ENCODE results near the gene WWOX.

WWOX gene

DNA sequence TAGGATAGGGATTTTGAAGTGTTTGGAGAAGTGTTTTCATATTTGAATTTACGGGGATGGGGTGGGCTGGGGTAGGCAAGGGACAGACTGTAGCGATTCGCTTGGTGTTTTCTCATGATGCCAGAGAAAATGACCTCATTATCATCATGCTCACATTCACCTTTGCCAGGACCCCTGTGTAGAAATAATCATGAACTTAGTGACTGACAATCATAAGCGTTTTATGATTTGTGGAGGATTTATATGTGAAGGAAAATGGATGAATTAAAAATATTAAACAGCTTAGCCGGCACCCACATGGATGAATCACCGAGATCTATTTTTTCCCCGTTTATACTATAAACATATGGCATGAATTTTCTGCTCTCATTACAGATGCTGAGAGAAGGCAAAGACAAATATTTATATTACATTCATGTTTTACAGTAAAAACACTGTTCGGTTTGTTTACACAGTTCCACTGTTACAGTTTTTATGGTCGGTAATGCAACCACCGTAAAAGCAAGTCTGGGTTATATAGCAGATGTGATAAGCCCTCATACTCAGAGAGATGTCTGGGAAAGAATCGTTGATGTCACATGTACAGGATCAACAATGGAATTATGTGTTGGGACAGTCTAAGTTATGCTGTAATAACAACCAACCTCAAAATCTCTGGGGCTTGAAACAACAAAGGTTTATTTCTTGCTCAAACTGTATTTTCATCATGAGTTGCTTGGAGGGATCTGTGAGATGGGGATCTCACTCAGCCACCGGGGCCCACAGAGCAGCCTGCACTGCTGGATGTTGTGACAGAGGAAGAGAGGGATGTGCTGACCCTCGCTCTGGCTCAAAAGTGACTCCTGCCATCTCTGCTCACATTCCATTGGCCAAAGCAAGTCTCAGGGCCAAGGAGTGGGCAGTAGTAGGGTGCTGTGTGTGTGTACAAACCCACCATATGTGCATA lies 85.1 kb downstream of the WWOX start:
- DNase-seq (ENCODE audit: insufficient read length, low spot score) (no peak), FAIRE-seq (no peak)
- TF ChIP-seq, protein P1, sequence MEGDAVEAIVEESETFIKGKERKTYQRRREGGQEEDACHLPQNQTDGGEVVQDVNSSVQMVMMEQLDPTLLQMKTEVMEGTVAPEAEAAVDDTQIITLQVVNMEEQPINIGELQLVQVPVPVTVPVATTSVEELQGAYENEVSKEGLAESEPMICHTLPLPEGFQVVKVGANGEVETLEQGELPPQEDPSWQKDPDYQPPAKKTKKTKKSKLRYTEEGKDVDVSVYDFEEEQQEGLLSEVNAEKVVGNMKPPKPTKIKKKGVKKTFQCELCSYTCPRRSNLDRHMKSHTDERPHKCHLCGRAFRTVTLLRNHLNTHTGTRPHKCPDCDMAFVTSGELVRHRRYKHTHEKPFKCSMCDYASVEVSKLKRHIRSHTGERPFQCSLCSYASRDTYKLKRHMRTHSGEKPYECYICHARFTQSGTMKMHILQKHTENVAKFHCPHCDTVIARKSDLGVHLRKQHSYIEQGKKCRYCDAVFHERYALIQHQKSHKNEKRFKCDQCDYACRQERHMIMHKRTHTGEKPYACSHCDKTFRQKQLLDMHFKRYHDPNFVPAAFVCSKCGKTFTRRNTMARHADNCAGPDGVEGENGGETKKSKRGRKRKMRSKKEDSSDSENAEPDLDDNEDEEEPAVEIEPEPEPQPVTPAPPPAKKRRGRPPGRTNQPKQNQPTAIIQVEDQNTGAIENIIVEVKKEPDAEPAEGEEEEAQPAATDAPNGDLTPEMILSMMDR (IDR thresholded peaks at IDR 0.05; ENCODE audit: insufficient read depth, missing control alignments) = no peak

GRCh38 chr16:78189121-78189520 lies 89.7 kb downstream of the WWOX start:
- FAIRE-seq = no peak
- TF ChIP-seq, protein P1 (IDR thresholded peaks at IDR 0.05; ENCODE audit: insufficient read depth, missing control alignments) = no peak
- no peak for DNase-seq (ENCODE audit: insufficient read length, low spot score)

DNA sequence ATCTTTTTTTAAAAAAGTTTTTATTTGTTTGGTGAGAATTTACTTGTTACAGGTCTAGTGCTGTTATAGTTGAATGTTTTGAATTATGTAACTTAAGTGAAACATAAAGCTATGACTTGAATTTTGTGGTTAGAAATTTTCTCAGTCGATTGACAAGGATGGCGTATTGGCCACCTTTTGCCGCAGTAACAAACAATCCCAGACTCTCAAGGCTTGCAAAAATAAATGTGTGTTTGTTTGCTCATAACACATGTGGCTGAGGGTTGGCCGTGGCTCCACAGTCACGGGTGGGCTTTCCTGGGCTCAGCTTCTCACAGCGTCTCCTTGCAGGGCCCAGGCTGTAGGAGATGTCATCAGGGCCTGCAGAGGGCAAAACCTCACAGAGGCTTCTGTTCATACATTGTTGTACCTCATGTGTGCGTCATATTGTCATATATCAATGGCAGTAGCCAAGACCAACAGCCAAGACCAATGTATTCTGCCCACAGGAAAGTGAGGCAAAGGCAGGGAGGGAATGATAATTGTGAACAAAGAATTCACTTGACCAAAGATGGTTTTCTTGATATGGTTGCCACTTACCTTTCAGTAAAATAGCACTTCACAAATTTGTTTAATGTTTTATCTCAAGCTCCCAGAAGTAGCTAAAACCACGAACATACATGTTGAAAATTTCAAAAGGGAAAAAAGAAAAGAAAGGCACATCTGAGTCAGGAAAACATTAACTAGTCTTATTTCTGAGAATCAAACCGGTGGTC lies 93.5 kb downstream of the WWOX start:
- TF ChIP-seq, protein P1 (IDR thresholded peaks at IDR 0.05; ENCODE audit: insufficient read depth, missing control alignments) = no peak
- FAIRE-seq (no peak), DNase-seq (ENCODE audit: insufficient read length, low spot score) (no peak)

- FAIRE-seq (no peak), DNase-seq (ENCODE audit: insufficient read length, low spot score) (no peak)
- TF ChIP-seq, protein P1 (IDR thresholded peaks at IDR 0.05; ENCODE audit: insufficient read depth, missing control alignments) = no peak
These were observed 95.5 kb downstream of the WWOX start for GRCh38 chr16:78194948-78195347.

- TF ChIP-seq, protein P1 (IDR thresholded peaks at IDR 0.05; ENCODE audit: insufficient read depth, missing control alignments) = no peak
- DNase-seq (ENCODE audit: insufficient read length, low spot score) = no peak
- FAIRE-seq = no peak
These were observed 96.3 kb downstream of the WWOX start for GRCh38 chr16:78195797-78196196.

DNA sequence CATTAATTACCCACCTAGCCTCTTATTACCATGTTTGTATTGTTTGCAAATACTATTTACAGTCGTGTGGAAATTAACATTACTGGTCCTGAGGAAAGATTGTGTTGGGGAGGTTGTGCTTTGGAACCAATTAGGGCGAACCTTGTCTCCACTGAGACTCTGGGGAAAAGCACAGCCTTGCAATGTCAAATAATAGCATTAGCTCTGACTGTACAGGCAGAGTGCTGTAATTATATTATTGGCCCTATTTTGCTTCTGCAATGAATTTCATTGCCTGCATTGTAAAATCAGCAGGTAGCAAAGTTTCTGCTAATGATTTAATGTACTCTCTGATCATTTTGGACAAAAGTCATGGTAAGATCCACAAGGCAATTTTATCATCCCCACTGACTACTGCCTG lies 97.0 kb downstream of the WWOX start:
- DNase-seq (ENCODE audit: insufficient read length, low spot score) = no peak
- TF ChIP-seq, protein P1 (IDR thresholded peaks at IDR 0.05; ENCODE audit: insufficient read depth, missing control alignments) = no peak
- FAIRE-seq = no peak
